Heart right ventricle (tissue), 16 donors: ENCODE measurements around the gene SNX24. TPM values are rescaled to one million over a fixed set of nuclear protein-coding genes. Genes with fewer than 3 reads are reported as not detected.
"Not testable (repeated sequence)": the region's sequence is repeated elsewhere in the genome, so short reads cannot be mapped to it uniquely, and the experiment has no call there.

Source experiments
- ATAC-seq, 8 donors: fragments of 200-7000 bp; cut with Tn5 transposase; one replicate each; pipeline ENCODE4 v1.9.1; 2020; ENCODE audit warnings: mild to moderate bottlenecking in 8 of 8, moderate library complexity in 8 of 8, moderate number of reproducible peaks in 1 of 8
- DNase-seq, 2 donors: peaks; one replicate each; pipeline ENCODE4 v3.0.0-alpha.2; 2020
- H3K27ac ChIP-seq, 10 donors: fragments of 200-600 bp; sonication (generic) in 2 of 10; one replicate each; pipeline versions ENCODE4 v1.5.0 to v1.8.0; 2020 to 2022; ENCODE audit warnings: mild to moderate bottlenecking in 3 of 10
- H3K27me3 ChIP-seq, 7 donors: fragments of 200-600 bp; one replicate each; pipeline ENCODE4 v1.8.0; 2021 to 2022; ENCODE audit warnings: mild to moderate bottlenecking in 2 of 7
- H3K36me3 ChIP-seq, 9 donors: fragments of 200-600 bp; sonication (generic) in 1 of 9; one replicate each; pipeline versions ENCODE4 v1.5.0 to v1.8.0; 2020 to 2022; ENCODE audit warnings: mild to moderate bottlenecking in 2 of 9
- H3K4me1 ChIP-seq, 9 donors: fragments of 200-600 bp; sonication (generic) in 1 of 9; one replicate each; pipeline versions ENCODE4 v1.5.0 to v1.8.0; 2020 to 2022; ENCODE audit warnings: mild to moderate bottlenecking in 4 of 9
- H3K4me3 ChIP-seq, 10 donors: fragments of 200-600 bp; sonication (generic) in 2 of 10; one replicate each; pipeline versions ENCODE4 v1.5.0 to v1.8.0; 2020 to 2022; ENCODE audit warnings: mild to moderate bottlenecking in 7 of 10, moderate library complexity in 2 of 10
- H3K9me3 ChIP-seq, 11 donors: fragments of 200-600 bp in 10 of 11; sonication (generic) in 2 of 11; one replicate each; pipeline versions ENCODE4 v1.5.0 to v1.8.0; 2013 to 2022; ENCODE audit warnings: mild to moderate bottlenecking in 2 of 11, control low read depth in 1 of 11, moderate library complexity in 1 of 11
- CTCF ChIP-seq, 9 donors: fragments of 200-600 bp; sonication (generic) in 2 of 9; IDR thresholded peaks; one replicate each; pipeline versions ENCODE4 v1.5.0 to v1.8.0; 2021 to 2022; ENCODE audit warnings: antibody characterized with exemption in 9 of 9, mild to moderate bottlenecking in 5 of 9, moderate library complexity in 1 of 9
- WGBS, 2 donors: extraction: QIAGEN DNeasy Blood & Tissue Kit; methylation state at CpG; one replicate each; pipeline ENCODE4 v1.1.7; 2013; ENCODE audit warnings: inconsistent platforms in 1 of 2; 5-methylcytosine and 5-hydroxymethylcytosine counted together
- intact Hi-C, 10 donors: fragments of 100-400 bp; cut with DNase I; formaldehyde crosslinking; loops; one replicate each; pipeline versions ENCODE4 v1.11.1 to v1.14.2; 2022
- polyA plus RNA-seq, 2 donors: library from polyadenylated mRNA; stranded (reverse); fragments of 200-250 nt; gene quantifications; one replicate each; pipeline ENCODE4 v1.2.3, GENCODE V29; 2013
- total RNA-seq, 10 donors: library from RNA; stranded (reverse); fragmentation: NEBNext Ultra II Directional in 3 of 10; extraction: Animal tissue kit (Norgen Biotek cat#: 25700) in 3 of 10; gene quantifications; one replicate each; pipeline versions ENCODE4 v1.2.1 to v1.2.4, GENCODE V29; 2021 to 2023
- donor health status: Arrhythmogenic right ventricular cardiomyopathy.
- donor health status: ischemic (EF 13 %, LVEDD 7.1; RV severe dilation, severe dysfunction).
- donor health status: healthy with polysubstance abuse.
- donor health status: DM: no; HTN: yes; CAD: no.
- donor health status: DM: no; HTN: no; CAD: no.
- donor health status: ischemic (EF 25% LVEDD 6.9; RV normal size, moderate dysfunction).
- donor health status: ischemic (EF 25% LVEDD 5.7; RV mildly dilated, moderate dysfunction).
- donor health status: healthy.
- donor health status: DM: yes; HTN: yes; CAD: no.
- donor health status: Ischemic cardiomyopathy.
- donor health status: ischemic (EF 35%, LVEDD 5.7; RV mildly dilated, moderate dysfunction).
- donor health status: nonischemic (EF 11% LVEDD 7.7; RV severe dilation, severe dysfunction).
- donor health status: DM: yes; HTN: yes; CAD: no.
- donor health status: PGD.
- donor health status: ischemic (EF 29% LVEDD 5.4; RV normal size, mild dysfunction).
- donor health status: nonischemic (EF 23%, LVEDD 6.1; RV moderate dilation, normal function).

Gene SNX24
- total and polyA plus RNA-seq, 12 donors = 11.7 to 16.3 (median 13.8) TPM

- Histone ChIP-seq H3K4me3 (peak overlapping the region; percentile 90 to 98 (median 96)), H3K4me1 (peaks cover 0 to 50% (median 13%) of the 10 kb centered on the region in 9 donors), H3K27ac (peak overlapping the region in 9 of 10 donors; percentile 85 to 93 (median 92)), H3K36me3 (no peaks in the 10 kb centered on the region), H3K27me3 (no peaks in the 10 kb centered on the region), H3K9me3 (no peaks in the 10 kb centered on the region)
- ATAC-seq (no peak), DNase-seq (no peak)
- 2 to 6% methylated on average over 6 of the region's 6 CpGs for WGBS, 2 donors
- TF ChIP-seq CTCF (IDR thresholded peaks at IDR 0.05) = no peak
- intact Hi-C loops = loop anchor here in 5 of 10 donors (5.0 to 10.0 kb wide), 3 partner anchors 71 to 191 kb away; partner anchors contain the start of genes SNX2 (in 3 of the 5) and PPIC (in 2 of the 5)
Observed at GRCh38 chr5:122846051-122846550, 688 bp downstream of the SNX24 start.

DNA sequence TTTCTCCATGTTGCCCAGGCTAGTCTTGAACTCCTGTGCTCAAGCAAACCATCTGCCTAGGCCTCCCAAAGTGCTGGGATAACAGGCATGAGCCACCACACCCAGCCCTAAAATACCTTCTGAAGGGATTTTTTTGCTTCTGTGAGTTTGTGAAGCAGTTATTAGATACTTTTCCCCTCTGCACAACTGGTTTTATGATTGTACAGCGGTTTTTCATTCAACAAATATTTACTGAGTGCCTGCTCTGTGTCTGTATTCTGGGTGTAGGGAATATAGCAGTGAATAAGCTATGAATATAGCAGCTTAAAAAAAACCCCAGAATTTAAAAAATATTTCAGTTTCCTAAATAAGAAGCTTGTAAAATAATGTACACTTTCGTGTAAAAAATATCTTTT, 2.3 kb downstream of the SNX24 start:
- Histone ChIP-seq H3K27ac (no peak overlapping the region), H3K27me3 (no peaks in the 10 kb centered on the region), H3K4me1 (peaks cover 0 to 54% (median 13%) of the 10 kb centered on the region in 9 donors), H3K9me3 (no peaks in the 10 kb centered on the region), H3K4me3 (no peak overlapping the region), H3K36me3 (no peaks in the 10 kb centered on the region)
- DNase-seq (no peak), ATAC-seq (no peak)
- 96 to 98% methylated on average over 2 of the region's 2 CpGs for WGBS, 2 donors
- intact Hi-C loops = loop anchor here in 5 of 10 donors (5.0 to 10.0 kb wide), 3 partner anchors 73 to 190 kb away; partner anchors contain the start of genes SNX2 (in 3 of the 5) and PPIC (in 2 of the 5)
- TF ChIP-seq CTCF (IDR thresholded peaks at IDR 0.05) = no peak

- Histone ChIP-seq H3K27me3 (no peaks in the 10 kb centered on the region), H3K27ac (peak overlapping the region in 1 of 10 donors; percentile 47), H3K36me3 (no peaks in the 10 kb centered on the region), H3K9me3 (no peaks in the 10 kb centered on the region), H3K4me3 (no peak overlapping the region), H3K4me1 (peaks cover 0 to 44% (median 10%) of the 10 kb centered on the region in 9 donors)
- WGBS, 2 donors = 71 to 84% methylated on average over 1 of the region's 1 CpG
- intact Hi-C loops = loop anchor here in 5 of 10 donors (5.0 to 10.0 kb wide), 3 partner anchors 75 to 188 kb away; partner anchors contain the start of genes SNX2 (in 3 of the 5) and PPIC (in 2 of the 5)
- ATAC-seq (no peak), DNase-seq (no peak)
- TF ChIP-seq CTCF (IDR thresholded peaks at IDR 0.05) = no peak
Observed at GRCh38 chr5:122849771-122850170, 4.4 kb downstream of the SNX24 start.

DNA sequence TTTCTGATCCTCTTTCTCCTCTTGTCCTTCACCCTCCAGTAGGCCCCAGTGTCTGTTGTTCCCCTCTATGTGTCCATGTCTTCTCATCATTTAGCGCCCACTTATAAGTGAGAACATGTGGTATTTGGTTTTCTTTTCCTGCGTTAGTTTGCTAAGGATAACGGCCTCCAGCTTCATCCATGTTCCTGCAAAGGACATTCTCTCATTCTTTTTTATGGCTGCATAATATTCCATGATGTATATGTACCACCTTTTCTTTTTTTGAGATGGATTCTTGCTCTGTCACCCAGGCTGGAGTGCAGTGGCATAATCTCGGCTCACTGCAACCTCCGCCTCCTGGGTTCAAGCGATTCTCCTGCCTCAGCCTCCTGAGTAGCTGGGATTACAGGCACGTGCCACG, 12.1 kb downstream of the SNX24 start:
- intact Hi-C loops, H3K27ac ChIP-seq, H3K4me3 ChIP-seq, DNase-seq, H3K27me3 ChIP-seq, H3K4me1 ChIP-seq, ATAC-seq, H3K9me3 ChIP-seq: not testable (repeated sequence)
- 88 to 98% methylated on average over 8 of the region's 8 CpGs for WGBS, 2 donors
- peaks cover 0 to 11% (median 0%) of the 10 kb centered on the region in 9 donors for H3K36me3 ChIP-seq

- Histone ChIP-seq H3K36me3 (peaks cover 0 to 11% (median 0%) of the 10 kb centered on the region in 9 donors), H3K27ac (no peak overlapping the region), H3K9me3 (peaks cover 0 to 4% (median 0%) of the 10 kb centered on the region in 11 donors), H3K27me3 (no peaks in the 10 kb centered on the region), H3K4me1 (peaks cover 0 to 8% (median 0%) of the 10 kb centered on the region in 9 donors), H3K4me3 (no peak overlapping the region)
- ATAC-seq (peak in 1 of 8 donors; percentile 57), DNase-seq (no peak)
- 55 to 56% methylated on average over 1 of the region's 1 CpG for WGBS, 2 donors
- intact Hi-C loops = no loop called here
- TF ChIP-seq CTCF (IDR thresholded peaks at IDR 0.05) = no peak
Observed at GRCh38 chr5:122858451-122858850, 13.0 kb downstream of the SNX24 start.
